ENCODE data around the gene GC.

DNA sequence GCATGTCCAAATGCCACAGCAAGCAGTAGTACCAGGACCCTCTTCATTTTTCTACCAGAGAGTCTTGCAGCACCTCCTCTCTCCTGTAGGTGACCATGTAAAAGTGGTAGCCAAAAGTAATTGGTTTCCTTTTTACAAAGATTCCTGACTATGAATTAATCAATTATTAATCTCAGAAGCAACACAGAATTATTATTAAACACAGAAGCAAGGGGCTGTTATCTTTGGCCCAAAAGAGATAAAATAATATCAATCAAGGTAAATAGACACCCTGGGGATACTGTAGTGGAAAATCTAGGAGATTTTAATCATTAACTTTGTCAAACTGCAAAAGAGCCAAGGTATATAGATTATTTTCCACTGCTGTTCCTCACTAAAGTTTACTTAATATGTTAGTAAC, at the start of gene GC:
- TF ChIP-seq, protein P1, sequence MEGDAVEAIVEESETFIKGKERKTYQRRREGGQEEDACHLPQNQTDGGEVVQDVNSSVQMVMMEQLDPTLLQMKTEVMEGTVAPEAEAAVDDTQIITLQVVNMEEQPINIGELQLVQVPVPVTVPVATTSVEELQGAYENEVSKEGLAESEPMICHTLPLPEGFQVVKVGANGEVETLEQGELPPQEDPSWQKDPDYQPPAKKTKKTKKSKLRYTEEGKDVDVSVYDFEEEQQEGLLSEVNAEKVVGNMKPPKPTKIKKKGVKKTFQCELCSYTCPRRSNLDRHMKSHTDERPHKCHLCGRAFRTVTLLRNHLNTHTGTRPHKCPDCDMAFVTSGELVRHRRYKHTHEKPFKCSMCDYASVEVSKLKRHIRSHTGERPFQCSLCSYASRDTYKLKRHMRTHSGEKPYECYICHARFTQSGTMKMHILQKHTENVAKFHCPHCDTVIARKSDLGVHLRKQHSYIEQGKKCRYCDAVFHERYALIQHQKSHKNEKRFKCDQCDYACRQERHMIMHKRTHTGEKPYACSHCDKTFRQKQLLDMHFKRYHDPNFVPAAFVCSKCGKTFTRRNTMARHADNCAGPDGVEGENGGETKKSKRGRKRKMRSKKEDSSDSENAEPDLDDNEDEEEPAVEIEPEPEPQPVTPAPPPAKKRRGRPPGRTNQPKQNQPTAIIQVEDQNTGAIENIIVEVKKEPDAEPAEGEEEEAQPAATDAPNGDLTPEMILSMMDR (conservative IDR thresholded peaks at IDR 0.05; ENCODE audit: low read length) = no peak
- no peak for TF ChIP-seq EZH2phosphoT487 (IDR thresholded peaks at IDR 0.05; ENCODE audit: borderline replicate concordance, low read depth, low read length)
